Upper lobe of left lung (tissue), 6 donors: ENCODE measurements around the gene KRT85. TPM values are rescaled to one million over a fixed set of nuclear protein-coding genes. Genes with fewer than 3 reads are reported as not detected.

Source experiments
- ATAC-seq, 2 donors: fragments of 200-7000 bp; cut with Tn5 transposase; one replicate each; pipeline ENCODE4 v1.9.1; 2022; ENCODE audit warnings: mild to moderate bottlenecking in 2 of 2, moderate library complexity in 2 of 2; ENCODE audit not compliant: low FRiP score in 2 of 2
- DNase-seq, 2 donors: peaks; one replicate each; pipeline ENCODE4 v3.0.0-alpha.2; 2019 to 2020
- H3K27ac ChIP-seq, 4 donors: fragments of 200-600 bp; sonication (generic); one replicate each; pipeline ENCODE4 v1.5.1; 2016 to 2019
- H3K27me3 ChIP-seq, 4 donors: fragments of 200-600 bp; sonication (generic); one replicate each; pipeline ENCODE4 v1.5.1; 2017 to 2019
- H3K36me3 ChIP-seq, 4 donors: fragments of 200-600 bp; sonication (generic); one replicate each; pipeline ENCODE4 v1.5.1; 2016 to 2019
- H3K4me1 ChIP-seq, 4 donors: fragments of 200-600 bp; sonication (generic); one replicate each; pipeline ENCODE4 v1.5.1; 2018 to 2019
- H3K4me3 ChIP-seq, 4 donors: fragments of 200-600 bp; sonication (generic); one replicate each; pipeline ENCODE4 v1.5.1; 2017 to 2019; ENCODE audit warnings: mild to moderate bottlenecking in 2 of 4, moderate library complexity in 1 of 4
- H3K9me3 ChIP-seq, 4 donors: fragments of 200-600 bp; sonication (generic); one replicate each; pipeline ENCODE4 v1.5.1; 2018 to 2019
- CTCF ChIP-seq, 6 experiments: fragments of 450-650 bp in 4 of 6; fragments of 200-600 bp in 2 of 6; sonication (generic) in 2 of 6; IDR thresholded peaks; one replicate each; pipeline ENCODE4 v1.5.1; 2016 to 2019; ENCODE audit warnings: antibody characterized with exemption in 6 of 6
- EP300 ChIP-seq, 4 donors: sonication (generic); formaldehyde crosslinking; IDR thresholded peaks; one replicate each; pipeline ENCODE4 v1.5.1; 2017; ENCODE audit warnings: antibody characterized with exemption in 4 of 4, control low read depth in 2 of 4
- POLR2A ChIP-seq, 4 donors: fragments of 450-650 bp; IDR thresholded peaks; one replicate each; pipeline ENCODE4 v1.5.1; 2016 to 2017; ENCODE audit warnings: antibody characterized with exemption in 4 of 4, mild to moderate bottlenecking in 2 of 4
- POLR2AphosphoS5 ChIP-seq, 2 donors: sonication (generic); formaldehyde crosslinking; IDR thresholded peaks; one replicate each; pipeline ENCODE4 v1.5.1; 2017; ENCODE audit warnings: antibody characterized with exemption in 2 of 2
- WGBS, 2 donors: methylation state at CpG; one replicate each; pipeline ENCODE4 v1.1.5; 2017 to 2018; 5-methylcytosine and 5-hydroxymethylcytosine counted together
- total RNA-seq, 6 donors: library from RNA; depleted of rRNA in 4 of 6; stranded (reverse); fragments of >200 nt in 4 of 6; gene quantifications; one replicate each; pipeline versions ENCODE4 v1.1.0 to v1.2.1, GENCODE V29; 2016 to 2021
- donor health status: DM: no; HTN: no; CAD: no; lungs with moderate emphysema.
- donor health status: DM: no; HTN: yes; CAD: no; lungs with severe emphysema.

The KRT85 gene
- total RNA-seq, 6 donors from 2014 or later, result not detected

- Histone ChIP-seq H3K27me3 (no peaks in the 10 kb centered on the region), H3K9me3 (no peaks in the 10 kb centered on the region), H3K4me1 (no peaks in the 10 kb centered on the region), H3K27ac (no peak overlapping the region), H3K36me3 (no peaks in the 10 kb centered on the region), H3K4me3 (no peak overlapping the region)
- TF ChIP-seq POLR2A (IDR thresholded peaks at IDR 0.05) (no peak), POLR2AphosphoS5 (IDR thresholded peaks at IDR 0.05) (no peak), CTCF (IDR thresholded peaks at IDR 0.05) (no peak), EP300 (IDR thresholded peaks at IDR 0.05) (no peak)
- peak in 1 of 2 donors; percentile 82 for DNase-seq
- ATAC-seq, result no peak
- 43 to 50% methylated on average over 1 to 12 of the region's 19 CpGs for WGBS, 2 donors
These were observed 10.8 kb upstream of the KRT85 start for GRCh38 chr12:52378091-52378490.

- 82 to 86% methylated on average over 4 to 8 of the region's 8 CpGs for WGBS, 2 donors
- Histone ChIP-seq H3K36me3 (no peaks in the 10 kb centered on the region), H3K4me3 (no peak overlapping the region), H3K27me3 (no peaks in the 10 kb centered on the region), H3K9me3 (no peaks in the 10 kb centered on the region), H3K27ac (no peak overlapping the region), H3K4me1 (no peaks in the 10 kb centered on the region)
- TF ChIP-seq CTCF (IDR thresholded peaks at IDR 0.05), result no peak
- TF ChIP-seq POLR2AphosphoS5 (IDR thresholded peaks at IDR 0.05), result no peak
- TF ChIP-seq EP300 (IDR thresholded peaks at IDR 0.05), result no peak
- no peak for TF ChIP-seq POLR2A (IDR thresholded peaks at IDR 0.05)
- ATAC-seq (no peak), DNase-seq (no peak)
These were observed 10.0 kb upstream of the KRT85 start for GRCh38 chr12:52377266-52377665.

- no peak overlapping the region for H3K4me3 ChIP-seq
- peak in 1 of 2 donors; percentile 80 for DNase-seq
- H3K36me3 ChIP-seq, result no peaks in the 10 kb centered on the region
- H3K9me3 ChIP-seq, result no peaks in the 10 kb centered on the region
- 33 to 40% methylated on average over 10 of the region's 10 CpGs for WGBS, 2 donors
- H3K27me3 ChIP-seq, result no peaks in the 10 kb centered on the region
- ATAC-seq, result peak; percentile 69 to 81
- H3K4me1 ChIP-seq, result no peaks in the 10 kb centered on the region
- H3K27ac ChIP-seq, result peak overlapping the region in 1 of 4 donors; percentile 40
- TF ChIP-seq EP300 (IDR thresholded peaks at IDR 0.05) (no peak), POLR2A (IDR thresholded peaks at IDR 0.05) (no peak), CTCF (IDR thresholded peaks at IDR 0.05) (peak; percentile 53 to 83 (median 68)), POLR2AphosphoS5 (IDR thresholded peaks at IDR 0.05) (no peak)
These were observed 5.2 kb upstream of the KRT85 start for GRCh38 chr12:52372216-52373154.

- Histone ChIP-seq H3K27ac (peak overlapping the region in 3 of 4 donors; percentile 40 to 64 (median 40)), H3K27me3 (no peaks in the 10 kb centered on the region), H3K4me1 (no peaks in the 10 kb centered on the region), H3K4me3 (no peak overlapping the region), H3K36me3 (no peaks in the 10 kb centered on the region), H3K9me3 (no peaks in the 10 kb centered on the region)
- 57 to 73% methylated on average over 2 to 3 of the region's 3 CpGs for WGBS, 2 donors
- no peak for TF ChIP-seq POLR2AphosphoS5 (IDR thresholded peaks at IDR 0.05)
- TF ChIP-seq EP300 (IDR thresholded peaks at IDR 0.05), result no peak
- no peak for TF ChIP-seq CTCF (IDR thresholded peaks at IDR 0.05)
- TF ChIP-seq POLR2A (IDR thresholded peaks at IDR 0.05), result no peak
- no peak for DNase-seq
- ATAC-seq, result no peak
These were observed 4.4 kb upstream of the KRT85 start for GRCh38 chr12:52371716-52372115.
